ENCODE data around the gene POU4F1. TPM values are rescaled to one million over a fixed set of nuclear protein-coding genes. Genes with fewer than 3 reads are reported as not detected.

The POU4F1 gene
- polyA plus RNA-seq, 1 donor from 2014 or later = not detected

DNA sequence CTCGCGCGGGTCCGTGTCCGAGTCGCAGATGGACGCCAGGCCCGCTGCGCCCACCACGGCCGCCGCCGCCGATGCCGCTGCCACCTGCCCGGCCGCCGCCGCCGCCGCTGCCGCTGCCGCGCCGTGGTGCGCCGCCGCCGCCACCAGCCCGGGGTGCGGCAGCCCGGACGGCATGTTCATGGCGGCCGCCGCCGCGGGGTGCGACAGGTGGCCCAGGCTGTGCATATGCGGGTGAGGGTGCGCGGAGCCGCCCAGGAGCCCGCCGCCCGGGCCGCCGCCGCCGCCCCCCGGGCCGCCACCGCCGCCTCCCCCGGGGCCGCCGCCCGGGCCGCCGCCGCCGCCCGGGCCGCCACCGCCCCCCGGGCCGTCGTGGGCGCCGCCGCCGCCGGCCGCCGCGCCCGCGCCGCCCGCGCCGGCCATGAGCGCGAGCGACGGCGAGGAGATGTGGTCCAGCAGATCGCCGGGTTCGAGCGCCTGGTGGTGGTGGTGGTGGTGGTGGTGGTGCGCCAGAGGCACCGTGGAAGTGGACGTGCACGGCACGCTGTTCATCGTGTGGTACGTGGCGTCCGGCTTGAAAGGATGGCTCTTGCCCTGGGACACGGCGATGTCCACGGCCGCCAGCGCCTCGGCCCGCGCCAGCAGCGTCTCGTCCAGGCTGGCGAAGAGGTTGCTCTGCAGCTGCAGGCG, 1.3 kb downstream of the POU4F1 start:
- no peak overlapping the region for H3K4me2 ChIP-seq (ENCODE audit: low read length)
- H2AFZ ChIP-seq (ENCODE audit: low read depth, low read length) = no peak overlapping the region

DNA sequence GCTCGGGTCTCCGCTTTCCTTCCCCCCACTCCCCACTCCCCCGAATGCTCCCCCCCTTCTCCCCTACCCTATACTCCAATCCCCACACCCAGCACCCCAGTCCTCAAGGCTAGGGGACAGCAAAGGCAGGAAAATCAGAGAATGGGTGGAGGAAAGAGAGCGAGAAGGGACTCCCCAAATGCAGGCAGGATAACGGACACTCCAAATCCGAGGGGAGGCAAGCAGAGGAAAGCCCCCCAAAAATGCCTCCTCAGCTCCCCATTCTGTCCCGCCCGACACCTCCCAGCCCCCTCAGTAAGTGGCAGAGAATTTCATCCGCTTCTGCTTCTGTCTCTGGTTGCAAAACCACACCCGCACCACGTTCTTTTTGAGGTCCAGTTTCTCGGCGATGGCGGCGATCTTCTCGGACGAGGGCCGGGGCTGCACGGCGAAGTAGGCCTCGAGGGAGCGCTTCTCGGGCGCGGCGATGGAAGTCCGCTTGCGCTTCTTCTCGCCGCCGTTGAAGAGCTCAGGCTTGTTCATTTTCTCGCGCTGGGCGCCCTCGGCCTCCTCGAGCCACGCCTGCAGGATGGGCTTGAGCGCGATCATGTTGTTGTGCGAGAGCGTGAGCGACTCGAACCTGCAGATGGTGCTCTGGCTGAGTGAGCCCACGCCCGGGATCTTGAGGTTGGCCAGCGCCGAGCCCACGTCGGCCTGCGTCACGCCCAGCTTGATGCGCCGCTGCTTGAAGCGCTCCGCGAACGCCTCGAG, 2.1 kb downstream of the POU4F1 start:
- Histone ChIP-seq H3K79me2 (replicated peaks; ENCODE audit: insufficient read depth, low read length) (no peaks in the 10 kb centered on the region), H3K27me3 (ENCODE audit: insufficient read depth, low read depth, low read length) (peaks cover 96% of the 10 kb centered on the region), H3K36me3 (ENCODE audit: insufficient read depth, low read length) (no peaks in the 10 kb centered on the region), H3K4me3 (ENCODE audit: low read length) (peak overlapping the region; percentile 55), H3K27ac (ENCODE audit: low read length) (no peak overlapping the region), H3F3A (ENCODE audit: insufficient read depth, low read length, poor library complexity, severe bottlenecking) (no peaks in the 10 kb centered on the region), H3K4me2 (ENCODE audit: low read length) (no peak overlapping the region), H3K9ac (ENCODE audit: low read length) (no peak overlapping the region), H2AFZ (ENCODE audit: low read depth, low read length) (no peak overlapping the region), H4K20me1 (ENCODE audit: insufficient read depth) (no peaks in the 10 kb centered on the region), H3K9me2 (ENCODE audit: insufficient read depth, low read length) (no peaks in the 10 kb centered on the region), H3K9me3 (ENCODE audit: low read length) (no peaks in the 10 kb centered on the region)
- TF ChIP-seq, protein P1, sequence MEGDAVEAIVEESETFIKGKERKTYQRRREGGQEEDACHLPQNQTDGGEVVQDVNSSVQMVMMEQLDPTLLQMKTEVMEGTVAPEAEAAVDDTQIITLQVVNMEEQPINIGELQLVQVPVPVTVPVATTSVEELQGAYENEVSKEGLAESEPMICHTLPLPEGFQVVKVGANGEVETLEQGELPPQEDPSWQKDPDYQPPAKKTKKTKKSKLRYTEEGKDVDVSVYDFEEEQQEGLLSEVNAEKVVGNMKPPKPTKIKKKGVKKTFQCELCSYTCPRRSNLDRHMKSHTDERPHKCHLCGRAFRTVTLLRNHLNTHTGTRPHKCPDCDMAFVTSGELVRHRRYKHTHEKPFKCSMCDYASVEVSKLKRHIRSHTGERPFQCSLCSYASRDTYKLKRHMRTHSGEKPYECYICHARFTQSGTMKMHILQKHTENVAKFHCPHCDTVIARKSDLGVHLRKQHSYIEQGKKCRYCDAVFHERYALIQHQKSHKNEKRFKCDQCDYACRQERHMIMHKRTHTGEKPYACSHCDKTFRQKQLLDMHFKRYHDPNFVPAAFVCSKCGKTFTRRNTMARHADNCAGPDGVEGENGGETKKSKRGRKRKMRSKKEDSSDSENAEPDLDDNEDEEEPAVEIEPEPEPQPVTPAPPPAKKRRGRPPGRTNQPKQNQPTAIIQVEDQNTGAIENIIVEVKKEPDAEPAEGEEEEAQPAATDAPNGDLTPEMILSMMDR (IDR thresholded peaks at IDR 0.05; ENCODE audit: poor library complexity, severe bottlenecking) = peak; percentile 30
- TF ChIP-seq EZH2 (IDR thresholded peaks at IDR 0.05; ENCODE audit: borderline replicate concordance, insufficient read depth, low read length, poor library complexity, severe bottlenecking) (peak; percentile 98), MXI1 (conservative IDR thresholded peaks at IDR 0.05; ENCODE audit: poor library complexity, severe bottlenecking) (no peak), EP300 (conservative IDR thresholded peaks at IDR 0.05; ENCODE audit: poor library complexity, severe bottlenecking) (no peak), POLR2AphosphoS5 (IDR thresholded peaks at IDR 0.05) (peak; percentile 72), SMC3 (conservative IDR thresholded peaks at IDR 0.05; ENCODE audit: poor library complexity) (peak; percentile 28)
- TF ChIP-seq, protein P2, sequence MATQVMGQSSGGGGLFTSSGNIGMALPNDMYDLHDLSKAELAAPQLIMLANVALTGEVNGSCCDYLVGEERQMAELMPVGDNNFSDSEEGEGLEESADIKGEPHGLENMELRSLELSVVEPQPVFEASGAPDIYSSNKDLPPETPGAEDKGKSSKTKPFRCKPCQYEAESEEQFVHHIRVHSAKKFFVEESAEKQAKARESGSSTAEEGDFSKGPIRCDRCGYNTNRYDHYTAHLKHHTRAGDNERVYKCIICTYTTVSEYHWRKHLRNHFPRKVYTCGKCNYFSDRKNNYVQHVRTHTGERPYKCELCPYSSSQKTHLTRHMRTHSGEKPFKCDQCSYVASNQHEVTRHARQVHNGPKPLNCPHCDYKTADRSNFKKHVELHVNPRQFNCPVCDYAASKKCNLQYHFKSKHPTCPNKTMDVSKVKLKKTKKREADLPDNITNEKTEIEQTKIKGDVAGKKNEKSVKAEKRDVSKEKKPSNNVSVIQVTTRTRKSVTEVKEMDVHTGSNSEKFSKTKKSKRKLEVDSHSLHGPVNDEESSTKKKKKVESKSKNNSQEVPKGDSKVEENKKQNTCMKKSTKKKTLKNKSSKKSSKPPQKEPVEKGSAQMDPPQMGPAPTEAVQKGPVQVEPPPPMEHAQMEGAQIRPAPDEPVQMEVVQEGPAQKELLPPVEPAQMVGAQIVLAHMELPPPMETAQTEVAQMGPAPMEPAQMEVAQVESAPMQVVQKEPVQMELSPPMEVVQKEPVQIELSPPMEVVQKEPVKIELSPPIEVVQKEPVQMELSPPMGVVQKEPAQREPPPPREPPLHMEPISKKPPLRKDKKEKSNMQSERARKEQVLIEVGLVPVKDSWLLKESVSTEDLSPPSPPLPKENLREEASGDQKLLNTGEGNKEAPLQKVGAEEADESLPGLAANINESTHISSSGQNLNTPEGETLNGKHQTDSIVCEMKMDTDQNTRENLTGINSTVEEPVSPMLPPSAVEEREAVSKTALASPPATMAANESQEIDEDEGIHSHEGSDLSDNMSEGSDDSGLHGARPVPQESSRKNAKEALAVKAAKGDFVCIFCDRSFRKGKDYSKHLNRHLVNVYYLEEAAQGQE (IDR thresholded peaks at IDR 0.05; ENCODE audit: borderline replicate concordance) = no peak

More for the DNA sequence above, 1.3 kb downstream of the POU4F1 start:
- H3K9me2 ChIP-seq (ENCODE audit: insufficient read depth, low read length) = no peaks in the 10 kb centered on the region
- peak overlapping the region; percentile 55 for H3K4me3 ChIP-seq (ENCODE audit: low read length)
- TF ChIP-seq, protein P1 (IDR thresholded peaks at IDR 0.05; ENCODE audit: poor library complexity, severe bottlenecking) = no peak
- TF ChIP-seq TAF1 (IDR thresholded peaks at IDR 0.05; ENCODE audit: low read depth) (no peak), EP300 (conservative IDR thresholded peaks at IDR 0.05; ENCODE audit: poor library complexity, severe bottlenecking) (no peak), POLR2AphosphoS5 (IDR thresholded peaks at IDR 0.05) (no peak), SMC3 (conservative IDR thresholded peaks at IDR 0.05; ENCODE audit: poor library complexity) (no peak), RAD21 (conservative IDR thresholded peaks at IDR 0.05) (no peak)
- TF ChIP-seq, protein P2 (IDR thresholded peaks at IDR 0.05; ENCODE audit: borderline replicate concordance) = no peak
- no peaks in the 10 kb centered on the region for H3K36me3 ChIP-seq (ENCODE audit: insufficient read depth, low read length)
- no peak overlapping the region for H3K9ac ChIP-seq (ENCODE audit: low read length)
- H3K27ac ChIP-seq (ENCODE audit: low read length) = no peak overlapping the region
- H3K27me3 ChIP-seq (ENCODE audit: insufficient read depth, low read depth, low read length) = peaks cover 96% of the 10 kb centered on the region
- H4K20me1 ChIP-seq (ENCODE audit: insufficient read depth) = no peaks in the 10 kb centered on the region
- H3F3A ChIP-seq (ENCODE audit: insufficient read depth, low read length, poor library complexity, severe bottlenecking) = no peaks in the 10 kb centered on the region
- H3K9me3 ChIP-seq (ENCODE audit: low read length) = no peaks in the 10 kb centered on the region
- H3K79me2 ChIP-seq (replicated peaks; ENCODE audit: insufficient read depth, low read length) = no peaks in the 10 kb centered on the region
